H9 (cell line): ENCODE measurements around the gene SEMA3E. TPM values are rescaled to one million over a fixed set of nuclear protein-coding genes. Genes with fewer than 3 reads are reported as not detected.

Experiments
- DNase-seq: peaks from one replicate; pipeline ENCODE4 v3.0.0-alpha.2; 2017
- H2AFZ ChIP-seq: one replicate; pipeline ENCODE4 v1.6.1; 2013; ENCODE audit warnings: mild to moderate bottlenecking, low read length, control low read depth, moderate library complexity
- H2AK5ac ChIP-seq: 2 replicates; pipeline ENCODE4 v1.6.1; 2013; ENCODE audit warnings: low read length, control low read depth, mixed read lengths; ENCODE audit not compliant: insufficient read length
- H2BK120ac ChIP-seq: one replicate; pipeline ENCODE4 v1.6.1; 2013; ENCODE audit warnings: low read depth, mild to moderate bottlenecking, low read length, control low read depth, inconsistent platforms; ENCODE audit not compliant: poor library complexity, severe bottlenecking
- H2BK12ac ChIP-seq: 2 replicates; pipeline ENCODE4 v1.6.1; 2013; ENCODE audit warnings: low read length, control low read depth, mixed read lengths, low read depth; ENCODE audit not compliant: insufficient read length
- H2BK15ac ChIP-seq: 2 replicates; pipeline ENCODE4 v1.6.1; 2013; ENCODE audit warnings: low read depth, low read length, control low read depth
- H2BK20ac ChIP-seq: one replicate; pipeline ENCODE4 v1.6.1; 2013; ENCODE audit warnings: low read depth, mild to moderate bottlenecking, low read length, control low read depth, inconsistent platforms; ENCODE audit not compliant: poor library complexity, severe bottlenecking
- H2BK5ac ChIP-seq: 2 replicates; pipeline ENCODE4 v1.6.1; 2013; ENCODE audit warnings: low read length, control low read depth, mixed read lengths; ENCODE audit not compliant: insufficient read length
- H3K14ac ChIP-seq: 2 replicates; pipeline ENCODE4 v1.6.1; 2013; ENCODE audit warnings: low read length, control low read depth; ENCODE audit not compliant: insufficient read depth
- H3K18ac ChIP-seq: 2 replicates; pipeline ENCODE4 v1.6.1; 2013; ENCODE audit warnings: low read depth, mild to moderate bottlenecking, mixed read lengths, low read length, control low read depth; ENCODE audit not compliant: insufficient read length
- H3K23ac ChIP-seq: 2 replicates; pipeline ENCODE4 v1.6.1; 2013; ENCODE audit warnings: low read length, control low read depth, mixed read lengths, low read depth; ENCODE audit not compliant: insufficient read length
- H3K23me2 ChIP-seq: 2 replicates; pipeline ENCODE4 v1.6.1; 2013; ENCODE audit warnings: low read depth, mild to moderate bottlenecking, mixed read lengths, low read length, control low read depth; ENCODE audit not compliant: insufficient read length, poor library complexity, severe bottlenecking
- H3K27ac ChIP-seq: 2 replicates; pipeline ENCODE4 v1.5.1; 2013; ENCODE audit warnings: low read length, control low read depth, mixed read lengths, low read depth; ENCODE audit not compliant: insufficient read length
- H3K27me3 ChIP-seq: 2 replicates; pipeline ENCODE4 v1.6.1; 2013; ENCODE audit warnings: low read length, control low read depth, inconsistent platforms; ENCODE audit not compliant: insufficient read depth
- H3K4ac ChIP-seq: 2 replicates; pipeline ENCODE4 v1.6.1; 2013; ENCODE audit warnings: low read depth, mild to moderate bottlenecking, control low read depth, inconsistent platforms, low read length, moderate library complexity
- H3K4me1 ChIP-seq: 2 replicates; pipeline ENCODE4 v1.6.1; 2013; ENCODE audit warnings: low read length, control low read depth, inconsistent platforms; ENCODE audit not compliant: insufficient read depth
- H3K4me2 ChIP-seq: 2 replicates; pipeline ENCODE4 v1.6.1; 2013; ENCODE audit warnings: low read length, control low read depth, mixed read lengths; ENCODE audit not compliant: insufficient read length, insufficient read depth
- H3K56ac ChIP-seq: 2 replicates; pipeline ENCODE4 v1.6.1; 2013; ENCODE audit warnings: low read depth, mild to moderate bottlenecking, mixed read lengths, low read length, control low read depth; ENCODE audit not compliant: insufficient read length
- H3K79me1 ChIP-seq: 2 replicates; pipeline ENCODE4 v1.6.1; 2013; ENCODE audit warnings: low read depth, mild to moderate bottlenecking, moderate library complexity, low read length, control low read depth, inconsistent platforms; ENCODE audit not compliant: insufficient read depth, poor library complexity, severe bottlenecking
- H3K79me2 ChIP-seq: 2 replicates; pipeline ENCODE4 v1.6.1; 2013; ENCODE audit warnings: low read length, control low read depth, inconsistent platforms; ENCODE audit not compliant: insufficient read depth
- H3K9ac ChIP-seq: 2 replicates; pipeline ENCODE4 v1.6.1; 2013; ENCODE audit warnings: low read length, control low read depth, mixed read lengths; ENCODE audit not compliant: insufficient read length; ENCODE audit errors: extremely low read depth
- H3K9me3 ChIP-seq: one replicate; pipeline ENCODE4 v1.6.1; 2013; ENCODE audit warnings: low read depth, low read length, inconsistent platforms; ENCODE audit not compliant: control insufficient read depth
- H3T11ph ChIP-seq: one replicate; pipeline ENCODE4 v1.6.1; 2013; ENCODE audit warnings: mild to moderate bottlenecking, low read length, control low read depth, inconsistent platforms
- H4K20me1 ChIP-seq: one replicate; pipeline ENCODE4 v1.6.1; 2013; ENCODE audit not compliant: control insufficient read depth, insufficient read length, insufficient read depth
- H4K5ac ChIP-seq: 2 replicates; pipeline ENCODE4 v1.6.1; 2013; ENCODE audit warnings: low read depth, mild to moderate bottlenecking, mixed read lengths, low read length, control low read depth; ENCODE audit not compliant: insufficient read length
- H4K8ac ChIP-seq: replicated peaks from 2 replicates; pipeline ENCODE4 v1.6.1; 2013; ENCODE audit warnings: low read length, control low read depth, mixed read lengths, low read depth; ENCODE audit not compliant: insufficient read length
- H4K91ac ChIP-seq: 2 replicates; pipeline ENCODE4 v1.6.1; 2013; ENCODE audit warnings: low read depth, mild to moderate bottlenecking, moderate library complexity, mixed read lengths, low read length, control low read depth; ENCODE audit not compliant: insufficient read length
- H3K27ac Mint-ChIP-seq, 3 experiments: 2 replicates in 2 of 3; 3 replicates in 1 of 3; pipeline ENCODE4 v1.8.0; 2020 to 2021; ENCODE audit warnings: mixed read lengths in 3 of 3, mild to moderate bottlenecking in 1 of 3, moderate library complexity in 1 of 3
- H3K27me3 Mint-ChIP-seq: 2 replicates; pipeline ENCODE4 v1.8.0; 2021; ENCODE audit warnings: low read depth, mild to moderate bottlenecking, moderate library complexity, mixed read lengths
- H3K36me3 Mint-ChIP-seq, 3 experiments: 2 replicates in 2 of 3; 3 replicates in 1 of 3; pipeline ENCODE4 v1.8.0; 2020 to 2021; ENCODE audit warnings: low read depth in 3 of 3, mixed read lengths in 3 of 3; ENCODE audit not compliant: insufficient read depth in 1 of 3
- H3K4me1 Mint-ChIP-seq, 2 experiments: 2 replicates each; pipeline ENCODE4 v1.8.0; 2020; ENCODE audit warnings: mixed read lengths in 2 of 2
- H3K4me3 Mint-ChIP-seq, 2 experiments: 2 replicates in 1 of 2; 3 replicates in 1 of 2; pipeline ENCODE4 v1.8.0; 2020 to 2021; ENCODE audit warnings: mild to moderate bottlenecking in 2 of 2, mixed read lengths in 2 of 2, moderate library complexity in 1 of 2
- H3K9me3 Mint-ChIP-seq, 2 experiments: 2 replicates in 1 of 2; 3 replicates in 1 of 2; pipeline ENCODE4 v1.8.0; 2020; ENCODE audit warnings: mild to moderate bottlenecking in 2 of 2, mixed read lengths in 2 of 2, moderate library complexity in 1 of 2
- WGBS: extraction: QIAGEN DNeasy Blood & Tissue Kit; methylation state at CpG from one replicate; pipeline ENCODE4 v1.1.7; 2013; ENCODE audit warnings: missing lambda C conversion rate, low lambda C conversion rate, mixed read lengths; ENCODE audit not compliant: insufficient read length; ENCODE audit errors: extremely low coverage; 5-methylcytosine and 5-hydroxymethylcytosine counted together
- total RNA-seq: library from RNA; stranded (reverse); gene quantifications from 2 replicates; pipeline ENCODE4 v1.2.1, GENCODE V29; 2021
- TF ChIP-seq, protein P1 (sequence below): fragments of 200-600 bp; sonication (generic); conservative IDR thresholded peaks from 3 replicates; pipeline ENCODE4 v1.8.0; 2021; ENCODE audit warnings: antibody characterized with exemption, mild to moderate bottlenecking

SEMA3E gene
- total RNA-seq, 1 experiment from 2014 or later: 0.39 TPM

DNA sequence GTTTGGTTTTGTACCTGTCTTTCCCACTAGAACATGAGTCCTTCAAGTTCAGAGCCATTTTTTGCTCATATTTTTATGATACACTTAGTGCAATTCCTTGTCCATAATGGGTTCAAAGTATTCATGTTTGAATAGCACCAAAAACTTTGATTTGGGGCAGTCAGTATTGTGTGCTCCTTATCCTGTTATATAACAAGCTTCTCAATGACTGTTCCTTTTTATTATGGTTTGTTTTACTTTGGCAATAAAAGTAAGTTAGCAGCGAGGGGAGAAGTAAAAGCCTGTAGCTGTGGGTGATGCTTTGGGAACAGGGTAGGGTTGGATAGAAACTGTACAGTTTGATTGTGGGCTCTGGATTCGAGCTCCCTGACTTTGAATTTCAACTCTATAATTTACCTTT, 311.9 kb downstream of the SEMA3E start:
- DNase-seq: no peak
- Histone ChIP-seq H2AK5ac (no peak overlapping the region), H4K8ac (no peak overlapping the region), H2BK20ac (no peak overlapping the region), H4K5ac (no peak overlapping the region), H2BK5ac (no peak overlapping the region), H3K9ac (no peak overlapping the region), H4K91ac (no peak overlapping the region), H4K20me1 (no peaks in the 10 kb centered on the region), H3K79me2 (no peaks in the 10 kb centered on the region), H3K27ac (no peak overlapping the region), H3T11ph (no peak overlapping the region), H3K23me2 (no peaks in the 10 kb centered on the region), H3K56ac (no peak overlapping the region), H3K14ac (no peak overlapping the region), H2BK120ac (no peak overlapping the region), H3K18ac (no peak overlapping the region), H3K27me3 (no peaks in the 10 kb centered on the region), H3K79me1 (no peaks in the 10 kb centered on the region), H3K23ac (no peak overlapping the region), H3K4me1 (no peaks in the 10 kb centered on the region), H3K4me2 (no peak overlapping the region), H3K4ac (no peak overlapping the region), H3K9me3 (no peaks in the 10 kb centered on the region), H2BK12ac (no peak overlapping the region), H2AFZ (no peak overlapping the region), H2BK15ac (no peak overlapping the region)
- H3K9me3 Mint-ChIP-seq: peaks cover 0 to 2% of the 10 kb centered on the region in 2 experiments; a peak in 1 of 5 replicates
- H3K36me3 Mint-ChIP-seq: no peaks in the 10 kb centered on the region
- TF ChIP-seq, protein P1, sequence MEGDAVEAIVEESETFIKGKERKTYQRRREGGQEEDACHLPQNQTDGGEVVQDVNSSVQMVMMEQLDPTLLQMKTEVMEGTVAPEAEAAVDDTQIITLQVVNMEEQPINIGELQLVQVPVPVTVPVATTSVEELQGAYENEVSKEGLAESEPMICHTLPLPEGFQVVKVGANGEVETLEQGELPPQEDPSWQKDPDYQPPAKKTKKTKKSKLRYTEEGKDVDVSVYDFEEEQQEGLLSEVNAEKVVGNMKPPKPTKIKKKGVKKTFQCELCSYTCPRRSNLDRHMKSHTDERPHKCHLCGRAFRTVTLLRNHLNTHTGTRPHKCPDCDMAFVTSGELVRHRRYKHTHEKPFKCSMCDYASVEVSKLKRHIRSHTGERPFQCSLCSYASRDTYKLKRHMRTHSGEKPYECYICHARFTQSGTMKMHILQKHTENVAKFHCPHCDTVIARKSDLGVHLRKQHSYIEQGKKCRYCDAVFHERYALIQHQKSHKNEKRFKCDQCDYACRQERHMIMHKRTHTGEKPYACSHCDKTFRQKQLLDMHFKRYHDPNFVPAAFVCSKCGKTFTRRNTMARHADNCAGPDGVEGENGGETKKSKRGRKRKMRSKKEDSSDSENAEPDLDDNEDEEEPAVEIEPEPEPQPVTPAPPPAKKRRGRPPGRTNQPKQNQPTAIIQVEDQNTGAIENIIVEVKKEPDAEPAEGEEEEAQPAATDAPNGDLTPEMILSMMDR: no peak
- no peak overlapping the region for H3K4me3 Mint-ChIP-seq
- H3K4me1 Mint-ChIP-seq: peaks cover 0 to 3% of the 10 kb centered on the region in 2 experiments; a peak in 1 of 4 replicates
- H3K27me3 Mint-ChIP-seq: no peaks in the 10 kb centered on the region
- H3K27ac Mint-ChIP-seq: no peak overlapping the region
- WGBS: no CpG with 5 or more reads among the region's 2 CpGs
